Endodermal cell (in vitro differentiated cells): ENCODE data around the gene PKLR. TPM values are rescaled to one million over a fixed set of nuclear protein-coding genes. Genes with fewer than 3 reads are reported as not detected.
A peak's percentile ranks its signal among the peaks of the same experiment; 100 is the strongest.

Source experiments
- DNase-seq: peaks from one replicate; pipeline ENCODE4 v3.0.0-alpha.2; 2017
- H3K27ac ChIP-seq: 2 replicates; pipeline ENCODE4 v1.5.1; 2013; ENCODE audit warnings: mild to moderate bottlenecking, low read depth, low read length, moderate library complexity
- H3K27me3 ChIP-seq: 2 replicates; pipeline ENCODE4 v1.6.1; 2013; ENCODE audit warnings: mild to moderate bottlenecking, low read length, moderate library complexity; ENCODE audit not compliant: insufficient read depth, control insufficient read depth, poor library complexity, severe bottlenecking
- H3K36me3 ChIP-seq: 2 replicates; pipeline ENCODE4 v1.7.0; 2013; ENCODE audit warnings: mild to moderate bottlenecking, low read length, moderate library complexity; ENCODE audit not compliant: control insufficient read depth, insufficient read depth
- H3K4me1 ChIP-seq: one replicate; pipeline ENCODE4 v1.7.0; 2013; ENCODE audit warnings: low read length; ENCODE audit not compliant: control insufficient read depth, insufficient read depth
- H3K4me3 ChIP-seq: 2 replicates; pipeline ENCODE4 v1.5.1; 2013; ENCODE audit warnings: mild to moderate bottlenecking, low read length, moderate library complexity
- H3K9ac ChIP-seq: 2 replicates; pipeline ENCODE4 v1.6.1; 2013; ENCODE audit warnings: mild to moderate bottlenecking, low read length, moderate library complexity; ENCODE audit not compliant: poor library complexity, severe bottlenecking; ENCODE audit errors: extremely low read depth
- H3K9me3 ChIP-seq: 2 replicates; pipeline ENCODE4 v1.6.1; 2013; ENCODE audit warnings: mild to moderate bottlenecking, low read length, moderate library complexity; ENCODE audit not compliant: control insufficient read depth
- H3K27ac Mint-ChIP-seq: 2 replicates; pipeline ENCODE4 v1.8.0; 2020; ENCODE audit warnings: mixed read lengths
- H3K27me3 Mint-ChIP-seq: 2 replicates; pipeline ENCODE4 v1.8.0; 2021; ENCODE audit warnings: mild to moderate bottlenecking, mixed read lengths; ENCODE audit not compliant: insufficient read depth
- H3K36me3 Mint-ChIP-seq: 2 replicates; pipeline ENCODE4 v1.8.0; 2020; ENCODE audit warnings: low read depth, mixed read lengths
- H3K4me1 Mint-ChIP-seq: 2 replicates; pipeline ENCODE4 v1.8.0; 2020; ENCODE audit warnings: mixed read lengths
- H3K4me3 Mint-ChIP-seq: 2 replicates; pipeline ENCODE4 v1.8.0; 2020; ENCODE audit warnings: mild to moderate bottlenecking, moderate library complexity, mixed read lengths
- H3K9me3 Mint-ChIP-seq: 2 replicates; pipeline ENCODE4 v1.8.0; 2020; ENCODE audit warnings: mild to moderate bottlenecking, mixed read lengths
- CTCF ChIP-seq: fragments of 200-600 bp; sonication (generic); conservative IDR thresholded peaks from 2 replicates; pipeline ENCODE4 v1.5.0; 2021; ENCODE audit warnings: antibody characterized with exemption, mild to moderate bottlenecking
- WGBS, 2 experiments: methylation state at CpG; one replicate each; pipeline versions ENCODE4 v1.1.5 to v1.1.7; 2013; ENCODE audit warnings: missing lambda C conversion rate in 2 of 2, mixed read lengths in 1 of 2; ENCODE audit not compliant: insufficient coverage in 1 of 2, insufficient read length in 1 of 2; 5-methylcytosine and 5-hydroxymethylcytosine counted together
- microRNA-seq: library from miRNA; unstranded; fragments of <30 nt; microRNA quantifications from one replicate; pipeline ENCODE4 v1.2.0, GENCODE V29; 2020; ENCODE audit warnings: borderline microRNAs expressed
- total RNA-seq, 2 donors: library from RNA; stranded (reverse); fragmentation: NEBNext Ultra II Directional in 1 of 2; extraction: Animal tissue kit (Norgen Biotek cat#: 25700) in 1 of 2; gene quantifications; 2 replicates in 1 of 2; 3 replicates in 1 of 2; pipeline ENCODE4 v1.2.1, GENCODE V29; 2021

Gene PKLR
- total RNA-seq, 2 donors from 2014 or later, result 0.40 TPM; not detected in 1

DNA sequence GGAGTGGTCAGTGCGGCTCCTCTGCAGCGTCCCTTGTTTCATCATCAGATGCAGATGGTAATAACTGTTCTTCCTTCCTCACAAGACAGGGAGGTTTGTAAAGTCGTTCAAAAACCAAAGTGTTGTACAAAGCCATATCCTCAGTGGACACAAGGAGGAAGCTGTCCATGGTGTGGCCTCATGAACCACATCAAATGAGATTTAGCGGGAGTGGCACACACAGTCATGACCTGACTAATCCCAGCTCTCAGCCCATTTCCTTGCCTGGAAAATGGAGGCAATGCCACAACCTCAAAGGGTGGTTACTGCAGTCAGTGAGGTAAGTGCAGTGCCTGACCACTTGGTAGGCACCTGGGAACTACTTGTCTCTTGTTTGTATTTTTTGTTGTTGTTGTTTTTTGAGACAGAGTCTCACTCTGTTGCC is 59.4 kb downstream of the PKLR start:
- Mint-ChIP-seq H3K27me3 (peaks cover 10% of the 10 kb centered on the region), H3K4me3 (no peak overlapping the region), H3K9me3 (no peaks in the 10 kb centered on the region), H3K27ac (peak overlapping the region; percentile 61), H3K36me3 (peaks cover 21% of the 10 kb centered on the region), H3K4me1 (peaks cover 10% of the 10 kb centered on the region)
- Histone ChIP-seq H3K4me3 (no peak overlapping the region), H3K9me3 (no peaks in the 10 kb centered on the region), H3K9ac (no peak overlapping the region), H3K4me1 (no peaks in the 10 kb centered on the region), H3K27me3 (no peaks in the 10 kb centered on the region), H3K27ac (no peak overlapping the region), H3K36me3 (peaks cover 10% of the 10 kb centered on the region)
- no peak for TF ChIP-seq CTCF
- WGBS, 2 experiments, result 86 to 89% methylated on average over 4 of the region's 4 CpGs
- DNase-seq, result no peak

GRCh38 chr1:155241069-155241679 is 60.1 kb downstream of the PKLR start:
- Histone ChIP-seq H3K36me3 (peaks cover 12% of the 10 kb centered on the region), H3K4me1 (no peaks in the 10 kb centered on the region), H3K9me3 (no peaks in the 10 kb centered on the region), H3K27me3 (no peaks in the 10 kb centered on the region), H3K27ac (no peak overlapping the region), H3K4me3 (peak overlapping the region; percentile 79), H3K9ac (peak overlapping the region; percentile 51)
- Mint-ChIP-seq H3K9me3 (no peaks in the 10 kb centered on the region), H3K4me3 (peak overlapping the region; percentile 63), H3K27me3 (peaks cover 7% of the 10 kb centered on the region), H3K36me3 (peaks cover 21% of the 10 kb centered on the region), H3K27ac (peak overlapping the region; percentile 73), H3K4me1 (peaks cover 10% of the 10 kb centered on the region)
- peak; percentile 89 for DNase-seq
- 5 to 23% methylated on average over 2 to 4 of the region's 4 CpGs for WGBS, 2 experiments
- no peak for TF ChIP-seq CTCF

Small RNA genes lying within 50 kb of the gene (microRNA-seq; reads per million reads assigned to microRNA genes)
- not detected for gene MIR555

Other genes starting within 250 kb of the PKLR start
- gene EFNA4, start 237.7 kb downstream of the PKLR start, total RNA-seq, result 10 to 100 TPM; 15.9 to 17.9 TPM
- gene EFNA3, start 222.6 kb downstream of the PKLR start, total RNA-seq, result 1 to 10 TPM; 3.1 to 6.0 TPM
- 1 to 10 TPM; 3.6 to 5.0 TPM for gene EFNA1, start 173.6 kb downstream of the PKLR start, total RNA-seq
- gene SLC50A1, start 165.6 kb downstream of the PKLR start, total RNA-seq, result 10 to 100 TPM; 25.1 to 29.8 TPM
- 10 to 100 TPM; 48.8 to 73.4 TPM for gene DPM3, start 160.9 kb downstream of the PKLR start, total RNA-seq
- 100 to 1,000 TPM; 143 to 152 TPM for gene KRTCAP2, start 128.1 kb downstream of the PKLR start, total RNA-seq
- 1 to 10 TPM; 5.1 to 7.1 TPM for gene TRIM46, start 127.6 kb downstream of the PKLR start, total RNA-seq
- 10 to 100 TPM; 17.6 to 27.9 TPM for gene THBS3, start 93.5 kb downstream of the PKLR start, total RNA-seq
- 10 to 100 TPM; 47.3 to 63.2 TPM for gene MTX1, start 92.7 kb downstream of the PKLR start, total RNA-seq
- 10 to 100 TPM; 49.5 to 65.9 TPM for gene ENTREP3, start 46.0 kb downstream of the PKLR start, total RNA-seq
- gene SCAMP3, start 39.1 kb downstream of the PKLR start, total RNA-seq, result 10 to 100 TPM; 56.1 TPM
- gene CLK2, start 27.9 kb downstream of the PKLR start, total RNA-seq, result 10 to 100 TPM; 69.8 to 82.3 TPM
- gene HCN3, start 24.0 kb downstream of the PKLR start, total RNA-seq, result 1 to 10 TPM; 8.7 to 9.2 TPM
- gene FDPS, start 7.4 kb upstream of the PKLR start, total RNA-seq, result 100 to 1,000 TPM; 247 to 250 TPM
- gene RUSC1, start 19.5 kb upstream of the PKLR start, total RNA-seq, result 10 to 100 TPM; 74.5 to 83.8 TPM